ENCODE data around the gene HYDIN.
A peak's percentile ranks its signal among the peaks of the same experiment; 100 is the strongest.
"Not testable (repeated sequence)": the region's sequence is repeated elsewhere in the genome, so short reads cannot be mapped to it uniquely, and the experiment has no call there.

HYDIN gene

GRCh38 chr16:70877895-70878294 is 352.6 kb downstream of the HYDIN start:
- not testable (repeated sequence) for FAIRE-seq; DNase-seq (ENCODE audit: low spot score)

DNA sequence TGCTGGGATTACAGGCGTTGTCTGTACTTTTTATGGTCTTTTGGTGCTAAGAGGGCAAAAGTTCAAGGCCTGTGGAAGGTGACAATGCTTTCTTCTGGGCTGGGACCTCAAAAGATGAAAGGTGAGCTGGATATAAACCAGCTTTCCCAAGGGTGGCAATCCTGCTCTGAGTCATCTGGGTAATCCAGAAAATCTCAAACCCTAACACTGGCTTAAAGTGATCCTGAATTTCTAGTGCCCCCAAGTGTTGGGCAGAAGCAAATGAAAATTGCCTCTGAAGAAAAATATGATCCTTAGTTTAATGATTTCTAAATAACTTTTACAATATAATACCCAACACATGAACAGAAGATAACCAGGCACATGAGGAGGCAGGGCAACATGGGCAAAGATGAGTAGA is 354.1 kb downstream of the HYDIN start:
- DNase-seq (ENCODE audit: low spot score); FAIRE-seq: not testable (repeated sequence)

- DNase-seq (ENCODE audit: low spot score); FAIRE-seq: not testable (repeated sequence)
These were observed 365.8 kb downstream of the HYDIN start for GRCh38 chr16:70864698-70865097.

GRCh38 chr16:70861996-70862395 is 368.5 kb downstream of the HYDIN start:
- DNase-seq (ENCODE audit: low spot score); FAIRE-seq: not testable (repeated sequence)

DNA sequence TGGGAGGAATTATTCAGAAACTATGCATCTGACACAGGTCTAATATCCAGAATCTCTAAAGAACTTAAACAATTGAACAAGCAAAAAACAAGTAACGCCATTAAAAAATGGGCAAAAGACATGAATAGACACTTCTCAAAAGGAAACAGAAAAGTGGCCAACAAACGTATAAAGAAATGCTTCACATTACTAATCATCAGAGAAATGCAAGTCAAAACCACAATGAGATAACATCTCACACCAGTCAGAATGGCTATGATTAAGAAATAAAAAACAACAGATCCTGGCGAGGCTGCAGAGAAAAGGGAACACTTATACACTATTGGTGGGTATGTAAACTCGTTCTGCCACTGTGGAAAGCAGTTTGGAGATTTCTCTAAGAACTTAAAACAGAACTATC is 379.2 kb downstream of the HYDIN start:
- FAIRE-seq: not testable (repeated sequence)
- peak; percentile 5 for DNase-seq (ENCODE audit: low spot score)

- not testable (repeated sequence) for DNase-seq (ENCODE audit: low spot score); FAIRE-seq
These were observed 406.9 kb downstream of the HYDIN start for GRCh38 chr16:70823498-70824118.

GRCh38 chr16:70822734-70823133 is 407.8 kb downstream of the HYDIN start:
- FAIRE-seq; DNase-seq (ENCODE audit: low spot score): not testable (repeated sequence)

GRCh38 chr16:70818088-70818487 is 412.4 kb downstream of the HYDIN start:
- DNase-seq (ENCODE audit: low spot score); FAIRE-seq: not testable (repeated sequence)

GRCh38 chr16:70809392-70810060 is 421.0 kb downstream of the HYDIN start:
- FAIRE-seq: no peak
- no peak for DNase-seq (ENCODE audit: low spot score)

DNA sequence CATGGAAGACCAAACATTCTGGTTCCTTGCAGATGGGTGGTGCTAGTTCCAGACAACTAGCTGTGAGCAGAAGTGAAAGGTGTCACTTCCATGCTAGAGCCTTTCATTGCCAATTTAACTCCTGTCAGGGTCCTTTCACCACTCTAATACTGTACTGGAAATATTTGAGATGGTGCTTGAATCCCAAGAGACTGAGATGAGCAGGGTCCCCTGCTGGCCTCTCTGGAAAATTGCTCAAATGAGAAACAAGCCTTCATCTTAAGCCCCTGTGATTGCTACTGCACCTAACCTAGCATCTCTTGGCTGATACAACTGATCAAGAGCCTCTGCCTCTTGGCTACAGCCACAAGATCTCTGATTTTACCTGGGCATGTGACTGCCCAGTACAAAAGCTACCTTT is 422.2 kb downstream of the HYDIN start:
- DNase-seq (ENCODE audit: low spot score) (no peak), FAIRE-seq (no peak)

GRCh38 chr16:70805787-70806186 is 424.7 kb downstream of the HYDIN start:
- FAIRE-seq: no peak
- DNase-seq (ENCODE audit: low spot score): peak; percentile 57

- no peak for FAIRE-seq
- no peak for DNase-seq (ENCODE audit: low spot score)
These were observed 425.1 kb downstream of the HYDIN start for GRCh38 chr16:70805380-70805779.

DNA sequence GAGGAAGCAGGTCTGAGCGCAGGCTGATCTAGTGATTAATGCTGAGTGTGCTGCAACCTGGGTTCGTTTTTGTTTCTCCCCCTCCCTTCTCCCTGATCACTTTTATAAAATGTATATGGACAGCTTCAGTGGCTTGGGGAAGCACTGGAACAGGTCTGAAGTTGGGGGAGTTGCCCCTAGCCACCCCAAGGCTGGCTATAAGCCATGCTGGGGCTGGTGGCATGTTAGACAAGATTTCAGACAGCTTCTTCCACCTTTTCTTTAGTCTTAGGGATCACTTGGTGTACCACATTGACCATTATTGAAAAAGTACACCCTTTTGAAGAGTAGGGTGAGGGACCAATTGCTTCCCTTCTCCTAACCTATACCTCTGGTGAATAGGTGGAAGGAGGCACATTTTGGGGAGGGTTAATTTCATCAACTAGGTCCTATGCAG is 425.8 kb downstream of the HYDIN start:
- DNase-seq (ENCODE audit: low spot score): no peak
- no peak for FAIRE-seq

- DNase-seq (ENCODE audit: low spot score) (peak; percentile 46), FAIRE-seq (no peak)
These were observed 426.3 kb downstream of the HYDIN start for GRCh38 chr16:70804153-70804733.

- FAIRE-seq: no peak
- DNase-seq (ENCODE audit: low spot score): no peak
These were observed 427.2 kb downstream of the HYDIN start for GRCh38 chr16:70803319-70803718.

- FAIRE-seq (no peak), DNase-seq (ENCODE audit: low spot score) (no peak)
These were observed 428.9 kb downstream of the HYDIN start for GRCh38 chr16:70801611-70802010.

DNA sequence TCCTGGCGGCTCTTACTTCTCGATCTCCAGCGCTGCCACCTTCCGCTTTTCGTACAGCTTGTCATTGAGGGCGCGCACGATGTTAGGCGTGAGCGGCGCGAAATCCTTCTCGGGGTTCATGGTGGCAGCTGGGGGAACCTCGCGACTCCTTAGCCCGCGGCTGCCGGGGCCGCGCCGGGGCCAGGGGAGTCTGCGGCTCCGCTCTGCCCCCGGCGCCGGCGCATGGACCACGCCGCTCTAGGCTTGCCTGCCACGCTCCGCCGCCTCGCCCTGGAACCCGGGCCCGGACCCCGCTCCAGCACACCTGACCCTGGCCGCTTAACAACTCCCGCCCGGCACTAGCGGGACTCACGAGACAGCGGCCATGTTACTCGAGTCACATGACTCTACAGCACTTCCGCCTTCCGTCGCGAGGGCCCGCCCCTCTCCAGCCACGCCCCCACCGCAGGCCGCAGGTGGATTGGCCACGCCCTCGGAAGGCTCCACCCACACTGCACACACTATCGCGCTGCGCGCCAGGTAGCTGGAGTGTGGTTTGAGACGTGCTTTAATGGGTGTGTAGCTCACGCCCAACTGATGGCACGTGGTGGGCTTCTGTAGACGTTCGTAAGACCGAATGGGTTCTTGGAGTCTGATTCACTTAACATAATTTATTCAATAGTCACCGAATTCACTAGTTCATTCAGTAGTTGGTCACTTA is 429.6 kb downstream of the HYDIN start, which contains the start of gene VAC14:
VAC14 (minus strand) TSS at position 378 of the 700 bp plus-strand sequence; CDS start at position 120, 258 bp downstream.
- peak; percentile 67 for DNase-seq (ENCODE audit: low spot score)
- no peak for FAIRE-seq

- FAIRE-seq: no peak
- DNase-seq (ENCODE audit: low spot score): no peak
These were observed 430.2 kb downstream of the HYDIN start for GRCh38 chr16:70800311-70800710.

- no peak for DNase-seq (ENCODE audit: low spot score)
- FAIRE-seq: no peak
These were observed 434.2 kb downstream of the HYDIN start for GRCh38 chr16:70796301-70796700.

- DNase-seq (ENCODE audit: low spot score): no peak
- no peak for FAIRE-seq
These were observed 435.1 kb downstream of the HYDIN start for GRCh38 chr16:70795296-70795912.

- FAIRE-seq (no peak), DNase-seq (ENCODE audit: low spot score) (no peak)
These were observed 436.5 kb downstream of the HYDIN start for GRCh38 chr16:70793851-70794502.
